Osteoblast (primary cell): Measurements from ENCODE around the gene CMSS1. TPM values are rescaled to one million over a fixed set of nuclear protein-coding genes. Genes with fewer than 3 reads are reported as not detected.

Experiments
- DNase-seq: peaks from one replicate; pipeline ENCODE4 v3.0.0; 2011; ENCODE audit warnings: low spot score, mixed read lengths; ENCODE audit not compliant: insufficient read length; ENCODE audit errors: missing footprints
- H2AFZ ChIP-seq: 2 replicates; pipeline ENCODE4 v1.6.0; 2011; ENCODE audit warnings: mild to moderate bottlenecking, low read length
- H3K27ac ChIP-seq: 2 replicates; pipeline ENCODE4 v1.5.1; 2011; ENCODE audit warnings: mild to moderate bottlenecking, low read depth, low read length, moderate library complexity
- H3K27me3 ChIP-seq: 2 replicates; pipeline ENCODE4 v1.6.0; 2012; ENCODE audit warnings: mild to moderate bottlenecking, control low read depth, inconsistent platforms, low read length, moderate library complexity; ENCODE audit not compliant: insufficient read depth
- H3K36me3 ChIP-seq: 2 replicates; pipeline ENCODE4 v1.5.1; 2011; ENCODE audit warnings: mild to moderate bottlenecking, low read length, control low read depth, moderate library complexity; ENCODE audit not compliant: insufficient read depth
- H3K4me1 ChIP-seq: 2 replicates; pipeline ENCODE4 v1.5.1; 2011; ENCODE audit warnings: mild to moderate bottlenecking, low read length, control low read depth, moderate library complexity; ENCODE audit not compliant: insufficient read depth
- H3K4me2 ChIP-seq: 2 replicates; pipeline ENCODE4 v1.6.0; 2011; ENCODE audit warnings: mild to moderate bottlenecking, low read length; ENCODE audit not compliant: insufficient read depth
- H3K4me3 ChIP-seq: fragments of 200-600 bp; sonication (generic); 3 replicates; pipeline ENCODE4 v1.5.1; 2012; ENCODE audit warnings: mild to moderate bottlenecking, low read length, inconsistent platforms; ENCODE audit not compliant: insufficient read depth
- H3K79me2 ChIP-seq: 2 replicates; pipeline ENCODE4 v1.6.0; 2012; ENCODE audit warnings: mild to moderate bottlenecking, low read length, control low read depth, inconsistent platforms; ENCODE audit not compliant: insufficient read depth
- H3K9me3 ChIP-seq: 2 replicates; pipeline ENCODE4 v1.5.1; 2011; ENCODE audit warnings: low read depth, low read length, control low read depth
- H4K20me1 ChIP-seq: 2 replicates; pipeline ENCODE4 v1.6.0; 2012; ENCODE audit warnings: mild to moderate bottlenecking, low read length, control low read depth; ENCODE audit not compliant: insufficient read depth
- CTCF ChIP-seq: IDR thresholded peaks from 2 replicates; pipeline ENCODE4 v1.5.1; 2011; ENCODE audit warnings: mild to moderate bottlenecking, low read depth, low read length, moderate library complexity; ENCODE audit errors: extremely low read depth
- total RNA-seq: library from RNA; depleted of rRNA; stranded (reverse); fragments of >200 nt; gene quantifications from 2 replicates; pipeline ENCODE4 v1.2.3, GENCODE V29; 2012

The CMSS1 gene
- total RNA-seq, 1 donor = 15.9 TPM

DNA sequence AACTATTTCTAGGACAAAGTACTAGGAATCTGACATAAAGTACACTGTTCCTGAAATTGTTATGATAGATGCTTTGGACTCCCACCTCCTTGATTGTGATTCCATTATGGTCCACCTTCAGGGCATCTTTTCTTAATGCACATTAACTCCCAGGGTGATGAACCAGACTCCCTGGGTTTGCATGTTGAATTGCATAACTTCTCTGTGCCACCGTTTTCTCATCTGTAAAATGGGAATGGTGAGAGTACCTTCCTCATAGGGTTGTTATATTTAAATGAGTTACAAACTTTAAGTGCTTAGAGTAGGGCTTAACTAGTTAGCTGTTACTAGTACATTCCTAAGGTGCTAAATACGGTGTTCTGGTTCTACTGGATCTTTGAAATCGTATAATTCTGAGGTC, 81.9 kb downstream of the CMSS1 start:
- no peak for DNase-seq
- Histone ChIP-seq H3K4me2 (no peak overlapping the region), H3K27ac (no peak overlapping the region), H3K79me2 (no peaks in the 10 kb centered on the region), H3K9me3 (no peaks in the 10 kb centered on the region), H3K27me3 (no peaks in the 10 kb centered on the region), H3K36me3 (no peaks in the 10 kb centered on the region), H3K4me1 (peaks cover 54% of the 10 kb centered on the region), H2AFZ (no peak overlapping the region), H3K4me3 (no peak overlapping the region), H4K20me1 (no peaks in the 10 kb centered on the region)
- no peak for TF ChIP-seq CTCF

DNA sequence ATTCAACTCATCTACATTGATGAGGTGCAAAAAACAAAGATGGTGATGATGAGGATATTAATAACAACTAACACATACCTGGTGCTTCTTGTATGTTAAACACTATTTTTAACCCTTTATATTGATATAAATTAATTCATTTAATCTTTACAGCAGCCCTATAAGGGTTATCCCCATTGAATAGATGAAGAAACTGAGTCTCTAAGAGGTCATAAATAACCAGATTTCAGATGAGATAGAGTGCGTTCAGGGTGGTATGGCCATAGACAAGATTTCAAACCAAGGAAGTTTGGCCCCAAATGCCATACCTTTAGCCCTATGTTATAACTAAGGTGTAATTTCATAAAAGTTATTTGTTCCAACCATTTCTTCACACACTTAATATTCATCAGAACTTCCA, 82.6 kb downstream of the CMSS1 start:
- DNase-seq = no peak
- TF ChIP-seq CTCF = no peak
- Histone ChIP-seq H3K4me3 (no peak overlapping the region), H3K4me2 (no peak overlapping the region), H3K79me2 (no peaks in the 10 kb centered on the region), H3K27me3 (no peaks in the 10 kb centered on the region), H2AFZ (no peak overlapping the region), H3K9me3 (no peaks in the 10 kb centered on the region), H3K36me3 (no peaks in the 10 kb centered on the region), H4K20me1 (no peaks in the 10 kb centered on the region), H3K4me1 (peaks cover 56% of the 10 kb centered on the region), H3K27ac (peak overlapping the region; percentile 80)

- H3K4me3 ChIP-seq = peak overlapping the region; percentile 53
- H3K36me3 ChIP-seq = no peaks in the 10 kb centered on the region
- H4K20me1 ChIP-seq = no peaks in the 10 kb centered on the region
- H3K27ac ChIP-seq = peak overlapping the region; percentile 80
- no peaks in the 10 kb centered on the region for H3K79me2 ChIP-seq
- no peaks in the 10 kb centered on the region for H3K27me3 ChIP-seq
- peak; percentile 85 for DNase-seq
- TF ChIP-seq CTCF = no peak
- H2AFZ ChIP-seq = no peak overlapping the region
- peak overlapping the region; percentile 80 for H3K4me2 ChIP-seq
- no peaks in the 10 kb centered on the region for H3K9me3 ChIP-seq
- H3K4me1 ChIP-seq = peaks cover 45% of the 10 kb centered on the region
Measured at GRCh38 chr3:99901200-99901926, 83.7 kb downstream of the CMSS1 start.

DNA sequence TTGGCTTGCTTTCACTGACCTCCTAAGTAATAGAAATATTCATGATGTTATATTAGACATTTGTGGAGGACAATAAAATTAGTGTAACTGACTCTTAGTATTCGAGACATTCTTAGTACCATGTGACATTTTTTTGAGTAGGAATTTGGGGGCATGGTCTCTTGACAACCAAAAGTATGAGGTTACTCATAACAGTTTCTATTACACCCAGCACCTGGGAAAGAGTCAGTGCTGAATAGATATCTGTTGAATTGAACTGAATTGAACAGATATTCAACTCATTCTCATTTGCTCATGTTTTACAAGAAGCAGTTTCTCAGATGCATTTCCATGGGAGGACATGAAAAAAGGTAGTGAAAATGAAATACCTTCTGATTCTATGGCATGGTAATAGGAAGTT, 84.4 kb downstream of the CMSS1 start:
- Histone ChIP-seq H3K27ac (peak overlapping the region; percentile 80), H2AFZ (no peak overlapping the region), H3K4me2 (peak overlapping the region; percentile 80), H3K4me3 (no peak overlapping the region), H3K9me3 (no peaks in the 10 kb centered on the region), H3K79me2 (no peaks in the 10 kb centered on the region), H4K20me1 (no peaks in the 10 kb centered on the region), H3K36me3 (no peaks in the 10 kb centered on the region), H3K4me1 (peaks cover 40% of the 10 kb centered on the region), H3K27me3 (no peaks in the 10 kb centered on the region)
- no peak for TF ChIP-seq CTCF
- DNase-seq = no peak
